HG02970 (cell line): ENCODE measurements around the gene DBT.
"Not testable (repeated sequence)": the region's sequence is repeated elsewhere in the genome, so short reads cannot be mapped to it uniquely, and the experiment has no call there.

Source experiments
- ATAC-seq: cut with Tn5 transposase; IDR thresholded peaks from one replicate; pipeline ENCODE4 v1.9.1; 2021; ENCODE audit warnings: mild to moderate bottlenecking, moderate library complexity, moderate number of reproducible peaks; ENCODE audit not compliant: unreplicated experiment, low FRiP score

The DBT gene

DNA sequence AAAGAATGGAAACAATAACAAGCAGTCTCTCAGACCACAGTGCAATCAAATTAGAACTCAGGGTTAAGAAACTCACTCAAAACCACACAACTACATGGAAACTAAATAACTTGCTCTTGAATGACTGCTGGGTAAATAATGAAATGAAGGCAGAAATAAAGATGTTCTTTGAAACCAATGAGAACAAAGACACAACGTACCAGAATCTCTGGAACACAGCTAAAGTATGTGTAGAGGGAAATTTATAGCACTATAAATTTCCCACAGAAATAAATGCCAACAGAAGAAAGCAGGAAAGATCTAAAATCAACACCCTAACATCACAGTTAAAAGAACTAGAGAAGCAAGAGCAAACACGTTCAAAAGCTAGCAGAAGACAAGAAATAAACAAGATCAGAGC, 46.9 kb downstream of the DBT start:
- ATAC-seq: not testable (repeated sequence)

DNA sequence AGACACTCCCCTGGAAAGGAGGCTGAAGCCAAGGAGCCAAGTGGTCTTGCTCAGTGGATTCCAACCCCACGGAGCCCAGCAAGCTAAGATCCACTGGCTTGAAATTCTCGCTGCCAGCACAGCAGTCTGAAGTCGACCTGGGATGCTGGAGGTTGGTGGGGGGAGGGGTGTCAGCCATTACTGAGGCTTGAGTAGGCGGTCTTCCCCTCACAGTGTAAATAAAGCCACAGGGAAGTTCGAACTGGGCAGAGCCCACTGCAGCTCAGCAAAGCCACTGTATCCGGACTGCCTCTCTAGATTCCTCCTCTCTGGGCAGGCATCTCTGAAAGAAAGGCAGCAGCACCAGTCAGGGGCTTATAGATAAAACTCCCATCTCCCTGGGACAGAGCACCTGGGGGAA, 49.6 kb downstream of the DBT start:
- ATAC-seq: not testable (repeated sequence)

DNA sequence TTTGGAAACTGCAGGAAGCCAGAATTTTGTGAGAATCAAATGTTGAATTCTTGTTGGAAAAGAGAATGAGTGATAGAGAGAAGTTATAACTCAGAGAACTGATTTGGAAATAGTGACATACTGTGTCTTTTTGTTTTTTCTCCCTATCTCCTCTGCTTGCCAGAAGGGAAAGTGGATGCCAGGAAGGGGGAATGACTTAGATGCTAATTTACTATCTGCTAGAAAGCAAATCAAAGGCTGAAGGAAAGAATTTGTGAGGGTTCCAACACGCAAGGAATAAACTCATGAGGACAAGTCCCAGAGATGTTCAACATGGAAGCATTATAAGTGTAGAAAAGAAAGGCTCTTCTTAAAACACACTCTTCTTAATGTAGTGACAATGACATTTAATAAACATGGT, 51.0 kb downstream of the DBT start:
- no peak for ATAC-seq

DNA sequence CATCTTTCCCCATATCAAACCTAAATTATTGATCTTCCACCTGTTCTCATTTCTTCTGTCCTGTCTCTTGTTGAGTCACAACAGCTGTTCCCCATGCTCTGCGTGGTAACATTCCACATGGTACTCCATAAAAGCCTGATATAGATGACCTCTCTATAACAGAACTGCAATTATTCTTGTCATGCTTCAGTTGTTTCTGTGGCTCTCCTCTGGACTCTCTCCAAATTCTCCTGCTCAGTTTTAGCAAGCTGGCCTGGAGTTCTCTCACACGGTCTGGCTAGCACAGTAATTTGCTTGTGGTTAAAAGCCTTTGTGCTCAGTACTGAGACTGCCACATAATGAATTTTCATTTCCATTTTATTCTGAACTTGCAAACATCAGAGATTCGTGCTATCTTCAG, 61.0 kb downstream of the DBT start:
- no peak for ATAC-seq

DNA sequence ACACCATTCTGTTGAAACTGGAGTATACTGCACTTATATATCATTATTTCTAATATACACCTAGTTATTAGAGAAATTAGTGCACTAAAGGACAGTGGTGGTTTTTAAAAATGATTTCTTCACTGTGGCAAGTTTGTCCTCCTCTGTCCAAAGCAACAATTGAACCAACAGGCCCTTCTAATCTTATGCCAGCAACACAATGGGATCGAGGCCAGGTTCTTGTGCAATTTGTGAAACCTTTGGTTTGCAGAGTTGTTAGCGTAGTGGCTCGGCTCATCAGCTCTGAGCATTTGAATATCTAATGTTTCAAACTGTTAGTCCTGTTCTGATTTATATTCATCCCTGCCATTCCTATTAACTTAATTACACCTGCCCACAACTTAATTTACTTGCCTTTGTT, 61.7 kb downstream of the DBT start:
- no peak for ATAC-seq

DNA sequence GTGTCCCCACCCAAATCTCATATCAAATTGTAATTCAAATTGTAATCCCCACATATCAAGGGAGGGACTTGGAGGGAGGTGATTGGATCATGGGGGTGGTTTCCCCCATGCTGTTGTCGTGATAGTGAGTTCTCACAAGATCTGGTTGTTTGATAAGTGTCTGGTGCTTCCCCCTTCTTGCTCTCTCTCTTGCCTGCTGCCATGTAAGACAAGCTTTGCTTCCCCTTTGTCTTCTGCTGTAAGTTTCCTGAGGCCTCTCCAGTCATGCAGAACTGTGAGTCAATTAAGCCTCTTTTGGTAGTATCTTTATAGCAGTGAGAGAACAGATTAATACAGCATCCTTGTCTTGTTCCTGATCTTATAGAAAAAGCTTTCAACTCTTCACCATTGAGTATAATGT, 65.1 kb downstream of the DBT start:
- ATAC-seq: no peak

DNA sequence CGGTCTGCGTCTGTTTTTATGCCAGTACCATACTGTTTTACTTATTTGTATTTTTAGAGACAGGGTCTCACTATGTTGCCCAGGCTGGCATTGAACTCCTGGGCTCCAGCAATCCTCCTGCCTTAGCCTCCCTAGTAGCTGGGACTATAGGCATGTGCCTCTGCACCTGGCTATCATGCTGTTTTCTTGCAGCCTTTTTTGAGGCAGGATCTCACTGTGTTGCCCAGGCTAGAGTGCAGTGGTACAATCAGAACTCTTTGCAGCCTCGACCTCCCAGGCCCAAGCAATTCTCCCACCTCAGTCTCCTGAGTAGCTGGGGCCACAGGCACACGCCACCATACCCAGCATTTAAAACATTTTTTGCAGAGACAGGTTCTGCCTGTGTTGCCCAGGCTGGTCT, 66.3 kb downstream of the DBT start:
- ATAC-seq: no peak

DNA sequence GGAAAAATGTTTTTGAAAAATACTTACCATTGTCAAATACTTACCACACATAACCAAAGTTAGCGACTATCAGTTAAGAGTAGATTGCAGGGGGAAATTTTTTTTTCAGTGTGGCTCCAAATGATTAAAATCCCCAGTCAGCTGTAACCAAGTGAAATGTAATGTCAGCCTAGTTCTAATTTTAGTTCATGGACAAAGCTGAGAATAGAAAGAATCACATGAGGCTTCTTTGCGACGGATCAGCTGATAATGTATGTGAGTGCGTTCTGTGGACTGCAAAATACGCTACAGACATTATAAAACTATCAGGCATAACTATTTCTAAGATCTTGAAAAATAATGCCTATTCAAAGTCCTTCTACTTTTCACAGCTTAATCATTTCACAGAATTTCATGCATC, 71.5 kb downstream of the DBT start, which contains the start of gene LRRC39:
TSS of gene LRRC39 (minus strand) at position 166 of the 400 bp plus-strand sequence. CDS start 9,740 bp downstream, outside the sequence.
- no peak for ATAC-seq

DNA sequence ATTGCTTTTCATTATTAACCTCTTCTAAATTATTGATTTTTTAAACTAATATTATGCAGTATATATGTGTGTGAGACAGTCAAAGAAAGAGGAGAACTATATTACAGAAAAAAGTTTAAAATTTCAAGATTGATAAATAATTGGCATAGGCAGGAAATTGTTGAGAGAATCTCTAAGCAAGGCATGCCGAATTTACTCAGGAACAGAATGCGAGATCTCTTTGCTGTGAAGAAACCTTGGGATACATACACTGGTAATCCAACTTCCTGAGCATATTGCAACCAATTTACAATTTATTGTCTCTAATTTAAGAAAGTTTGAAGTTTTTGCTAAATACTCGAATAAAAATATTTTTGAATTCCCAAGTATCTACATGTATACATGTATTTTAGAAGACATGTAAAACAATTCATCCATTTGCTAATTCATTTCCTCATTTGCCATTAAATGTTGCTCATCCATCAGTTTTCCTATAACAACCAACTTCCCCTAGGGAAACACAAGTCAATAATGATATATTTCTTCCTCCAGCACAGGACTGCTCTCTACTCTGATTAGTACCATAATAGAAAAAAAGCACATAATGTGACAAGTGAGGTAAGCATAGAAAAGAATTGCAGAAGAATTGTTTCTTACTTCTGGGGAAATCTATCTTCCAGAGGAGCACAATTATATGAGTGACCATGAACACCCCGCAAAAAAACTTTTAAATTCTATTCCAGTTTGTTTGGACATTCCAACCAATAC, 72.2 kb downstream of the DBT start:
- ATAC-seq: no peak

DNA sequence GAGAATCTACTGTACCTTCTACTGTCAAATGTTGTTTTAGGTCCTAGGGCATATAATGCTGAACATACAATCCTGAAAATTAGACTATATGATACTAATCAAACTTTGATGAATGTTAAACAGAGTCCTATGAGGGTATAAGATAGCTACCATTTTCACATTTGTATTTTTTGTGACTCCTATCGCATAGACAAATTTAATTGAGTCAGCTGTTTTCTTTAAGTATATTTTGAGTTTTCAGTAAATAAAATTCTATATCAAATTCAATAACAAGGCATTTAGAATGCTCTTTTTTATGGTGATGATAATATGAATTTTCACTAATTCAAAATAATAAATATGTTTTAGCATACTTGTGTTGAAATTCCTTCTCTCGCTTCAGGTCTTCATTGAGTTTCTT, 81.6 kb downstream of the DBT start:
- ATAC-seq: no peak

DNA sequence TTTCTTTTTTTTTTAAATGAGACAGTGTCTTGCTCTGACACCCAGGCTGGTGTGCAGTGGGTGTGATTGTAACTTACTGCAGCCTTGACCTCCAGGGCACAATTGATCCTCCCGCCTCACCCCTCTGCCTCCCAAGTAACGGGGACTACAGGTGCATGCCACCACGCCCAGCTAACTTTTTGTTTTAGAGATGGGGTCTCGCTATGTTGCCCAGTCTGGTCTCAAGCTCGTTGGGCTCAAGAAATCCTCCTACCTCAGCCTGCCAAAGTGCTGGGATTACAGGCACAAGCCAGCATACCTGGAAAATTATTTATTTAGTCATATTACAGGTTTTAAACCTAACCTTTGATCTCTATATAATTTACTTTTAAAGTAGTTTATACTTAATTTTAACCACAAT, 84.9 kb downstream of the DBT start:
- ATAC-seq: no peak

DNA sequence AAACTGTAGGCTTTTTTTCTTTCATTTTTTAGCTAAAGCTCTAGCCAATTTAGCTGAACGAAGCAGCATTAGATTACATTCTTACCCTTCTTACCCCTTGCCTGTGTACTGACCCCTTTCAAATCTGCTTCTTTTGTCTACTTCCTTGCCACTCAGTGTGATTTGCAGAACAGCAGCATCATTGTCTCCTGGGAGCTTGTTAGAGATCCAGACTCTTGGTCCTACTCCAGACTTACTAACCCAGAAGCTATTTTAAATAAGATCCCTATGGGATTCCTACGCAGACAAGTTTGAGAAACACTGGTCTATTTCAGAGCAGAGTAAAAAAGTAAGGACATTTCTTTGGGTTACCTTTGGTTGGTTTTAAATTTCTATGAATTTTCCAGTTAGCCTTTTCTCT, 85.4 kb downstream of the DBT start:
- no peak for ATAC-seq

DNA sequence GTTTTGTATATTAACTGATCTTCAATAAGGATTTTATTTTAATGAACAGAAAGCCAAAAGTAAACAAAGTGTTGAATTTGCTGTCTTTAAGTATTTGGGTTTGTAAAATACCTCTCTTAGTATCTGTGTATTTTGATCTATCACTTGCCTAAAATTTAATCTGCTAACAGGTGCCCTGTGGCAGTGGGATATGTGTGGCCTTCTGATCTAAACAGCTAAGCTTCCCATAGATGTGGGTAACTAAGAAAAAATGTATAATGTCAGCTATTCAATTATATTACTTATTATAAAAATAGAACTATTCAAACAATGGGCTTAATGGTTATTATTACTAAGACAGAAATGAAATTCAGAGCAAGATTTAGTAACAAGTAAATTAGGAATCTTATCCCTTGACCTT, 86.8 kb downstream of the DBT start:
- ATAC-seq: no peak

DNA sequence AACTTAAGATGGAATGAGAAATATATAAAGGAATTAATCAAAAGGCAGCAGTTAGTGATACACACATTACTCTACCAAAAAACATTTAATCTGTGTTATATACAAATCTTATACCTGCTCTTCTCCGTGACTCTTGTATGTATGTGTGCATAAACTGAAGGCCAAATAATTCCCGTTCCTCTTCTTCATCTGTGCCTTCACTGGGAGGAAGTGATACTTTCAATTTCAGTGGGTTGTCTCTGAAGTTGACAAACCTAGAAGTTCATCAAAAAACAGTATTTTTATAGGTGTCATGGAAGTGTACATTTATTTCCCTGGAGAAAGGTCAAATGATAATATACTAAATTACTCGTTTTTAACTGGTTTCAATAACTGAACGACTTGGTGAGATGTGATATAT, 97.4 kb downstream of the DBT start:
- ATAC-seq: no peak

DNA sequence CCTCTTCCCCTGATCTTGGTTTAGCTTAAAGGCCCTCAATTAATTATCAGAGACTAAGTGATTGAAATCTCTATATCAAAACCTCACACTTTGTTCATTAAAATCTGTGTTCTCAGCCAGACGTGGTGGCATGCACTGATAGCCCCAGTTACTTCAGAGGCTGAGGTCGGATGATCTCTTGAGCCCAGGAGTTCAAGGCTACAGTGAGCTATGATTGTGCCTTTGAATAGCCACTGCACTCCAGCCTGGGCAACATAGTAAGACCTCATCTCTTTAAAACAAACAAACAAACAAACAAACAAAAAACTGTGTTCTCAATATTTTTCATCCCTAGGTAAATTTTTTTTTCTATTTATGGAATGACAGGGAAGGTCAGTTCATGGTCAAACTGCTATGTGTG, 98.0 kb downstream of the DBT start:
- ATAC-seq: no peak

DNA sequence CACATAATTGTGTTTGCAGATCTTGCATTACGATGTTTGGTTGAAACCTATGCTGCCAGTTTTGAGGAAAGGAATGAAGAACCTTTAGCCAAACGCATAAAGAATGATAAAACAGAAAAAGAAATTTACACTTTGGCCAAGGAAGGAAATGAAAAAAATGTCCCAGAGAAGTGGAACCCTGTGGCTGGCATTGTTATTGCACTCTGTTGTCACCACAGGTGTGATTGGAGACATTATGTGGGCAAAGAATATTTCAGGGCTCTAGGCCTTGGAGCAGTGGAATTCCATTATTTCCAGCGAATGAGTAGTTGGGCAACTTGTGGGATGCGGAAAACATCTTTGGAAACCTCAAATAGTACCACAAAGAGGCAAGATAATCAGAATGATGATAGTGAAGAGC, 101.8 kb downstream of the DBT start:
- ATAC-seq: no peak

DNA sequence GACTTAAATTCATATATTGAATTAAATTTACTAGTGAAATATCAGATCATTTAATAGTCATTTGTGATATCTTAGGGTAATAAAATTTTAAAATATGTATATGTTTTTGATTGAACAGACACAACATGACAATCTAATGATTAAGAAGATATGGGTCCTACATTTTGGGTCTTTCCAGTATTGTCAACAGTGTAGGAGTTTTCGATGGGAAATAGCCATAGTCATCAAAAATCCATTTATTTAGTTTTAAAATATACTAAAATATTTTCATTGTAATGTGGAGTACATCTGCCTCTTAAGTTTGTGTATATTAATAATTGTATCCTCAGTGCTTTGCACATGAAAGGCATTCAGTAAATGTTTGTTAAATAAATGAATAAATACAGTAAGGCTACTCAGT, 102.7 kb downstream of the DBT start:
- ATAC-seq: no peak

DNA sequence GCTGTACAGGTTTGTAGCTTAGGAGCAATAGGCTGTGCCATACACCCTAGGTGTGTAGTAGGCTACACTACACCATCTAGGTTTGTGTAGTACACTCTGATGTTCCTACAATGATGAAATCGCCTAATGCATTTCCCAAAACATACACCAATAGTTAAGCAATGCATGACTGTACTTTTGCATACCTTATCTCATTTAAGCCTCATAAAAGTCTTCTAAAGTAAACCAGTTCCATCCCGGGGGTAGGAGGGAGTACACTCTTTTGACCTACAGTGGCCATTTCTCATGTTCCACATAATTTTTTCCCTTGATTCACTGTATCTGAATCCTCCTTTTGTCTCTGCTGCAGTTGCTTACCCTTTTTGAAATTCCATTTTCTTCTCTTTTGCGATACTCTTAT, 104.5 kb downstream of the DBT start:
- no peak for ATAC-seq

DNA sequence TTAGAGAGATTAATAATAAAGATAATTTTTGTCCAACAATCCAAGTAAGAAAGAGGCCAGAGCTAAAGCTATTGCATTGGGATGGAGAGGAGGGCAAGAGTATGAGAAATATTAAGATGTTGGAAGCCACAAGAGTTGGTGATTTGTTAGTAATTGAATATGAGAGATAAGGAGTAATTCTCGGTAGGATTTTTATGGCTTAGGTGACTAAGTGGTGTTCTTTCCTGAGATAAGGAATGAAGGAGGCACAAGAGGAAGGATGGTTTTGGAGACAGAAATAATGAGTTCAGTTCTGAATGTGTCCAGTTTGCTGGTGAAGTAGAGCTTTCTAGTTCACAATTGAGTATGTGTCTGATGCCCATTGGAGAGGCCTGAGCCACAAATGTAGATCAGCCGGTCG, 107.3 kb downstream of the DBT start:
- ATAC-seq: no peak

DNA sequence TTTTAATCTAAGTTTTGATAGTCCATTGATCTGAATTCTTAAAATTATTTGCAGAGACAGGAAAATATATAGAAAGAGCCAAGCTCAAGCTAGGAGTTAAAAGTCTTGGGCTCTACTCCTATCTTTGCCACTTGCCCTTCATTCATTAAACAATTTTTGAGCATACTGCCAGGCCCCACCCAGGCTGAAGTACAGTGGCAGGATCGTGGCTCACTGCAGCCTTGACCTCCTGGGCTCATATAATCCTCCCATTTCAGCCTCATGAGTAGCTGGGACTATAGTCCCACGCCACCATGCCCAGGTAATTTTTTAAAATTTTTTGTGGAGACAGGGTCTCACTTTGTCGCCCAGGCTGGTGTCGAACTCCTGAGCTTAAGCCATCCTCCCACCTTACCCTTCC, 108.4 kb downstream of the DBT start:
- ATAC-seq: no peak

DNA sequence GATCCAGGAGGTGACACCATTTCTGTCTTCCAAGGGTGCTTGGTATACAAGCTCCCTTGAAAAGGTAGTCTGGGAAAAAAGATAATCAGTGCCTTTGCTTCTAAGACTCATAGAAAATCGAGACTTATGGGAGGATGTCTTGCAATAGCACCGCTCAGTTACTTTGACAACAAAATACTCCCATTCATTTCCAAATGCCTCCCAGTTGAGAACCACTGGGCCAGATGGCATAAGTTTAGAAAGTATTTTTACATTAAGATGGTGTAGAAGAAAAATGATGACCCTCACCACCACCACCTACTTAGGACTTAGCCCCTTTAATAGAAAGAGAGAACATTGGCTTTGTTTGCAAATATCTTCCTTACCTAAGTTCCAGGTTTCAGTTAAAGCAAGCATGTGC, 112.0 kb downstream of the DBT start:
- ATAC-seq: no peak
